ENCODE results near the gene MMP12. TPM values are rescaled to one million over a fixed set of nuclear protein-coding genes. Genes with fewer than 3 reads are reported as not detected.

Gene MMP12
- total RNA-seq, 4 donors from 2014 or later, result 0.40 to 0.53 TPM; not detected in 2

GRCh38 chr11:102846292-102846691 is 28.5 kb downstream of the MMP12 start:
- no peak for DNase-seq
- no peaks in the 10 kb centered on the region for H3K9me3 ChIP-seq
- H3K4me3 ChIP-seq, result no peak overlapping the region
- TF ChIP-seq CTCF (IDR thresholded peaks at IDR 0.05), result no peak
- no peak for TF ChIP-seq POLR2A (IDR thresholded peaks at IDR 0.05)
- no peaks in the 10 kb centered on the region for H3K36me3 ChIP-seq
- peaks cover 0 to 10% (median 0%) of the 10 kb centered on the region in 4 donors for H3K4me1 ChIP-seq
- no peak overlapping the region for H3K27ac ChIP-seq
- no peaks in the 10 kb centered on the region for H3K27me3 ChIP-seq

GRCh38 chr11:102843489-102843888 is 31.3 kb downstream of the MMP12 start, which contains the start of gene MMP3:
TSS of gene MMP3 (minus strand) at chr11:102843609. CDS start at chr11:102843546, 63 bp downstream.
- TF ChIP-seq POLR2A (IDR thresholded peaks at IDR 0.05) (no peak), CTCF (IDR thresholded peaks at IDR 0.05) (no peak)
- no peak within 1 kb of the TSS for H3K27ac ChIP-seq
- H3K36me3 ChIP-seq, result no peaks in the 10 kb centered on the region
- no peaks in the 10 kb centered on the region for H3K27me3 ChIP-seq
- no peak within 1 kb of the TSS for H3K4me3 ChIP-seq
- no peak for DNase-seq
- H3K9me3 ChIP-seq, result no peaks in the 10 kb centered on the region
- H3K4me1 ChIP-seq, result no peaks in the 10 kb centered on the region

- no peak for TF ChIP-seq CTCF (IDR thresholded peaks at IDR 0.05)
- DNase-seq, result no peak
- H3K27ac ChIP-seq, result no peak overlapping the region
- no peaks in the 10 kb centered on the region for H3K4me1 ChIP-seq
- no peaks in the 10 kb centered on the region for H3K9me3 ChIP-seq
- H3K36me3 ChIP-seq, result no peaks in the 10 kb centered on the region
- no peaks in the 10 kb centered on the region for H3K27me3 ChIP-seq
- no peak overlapping the region for H3K4me3 ChIP-seq
Observed at GRCh38 chr11:102842930-102843329, 31.9 kb downstream of the MMP12 start.

- TF ChIP-seq POLR2A (IDR thresholded peaks at IDR 0.05) (no peak), CTCF (IDR thresholded peaks at IDR 0.05) (no peak)
Observed at GRCh38 chr11:102840018-102840417, 34.8 kb downstream of the MMP12 start.

GRCh38 chr11:102837646-102838045 is 37.1 kb downstream of the MMP12 start:
- no peaks in the 10 kb centered on the region for H3K9me3 ChIP-seq
- no peak for DNase-seq
- H3K36me3 ChIP-seq, result no peaks in the 10 kb centered on the region
- no peak overlapping the region for H3K27ac ChIP-seq
- no peak overlapping the region for H3K4me3 ChIP-seq
- no peaks in the 10 kb centered on the region for H3K27me3 ChIP-seq
- peaks cover 0 to 6% (median 0%) of the 10 kb centered on the region in 4 donors for H3K4me1 ChIP-seq
- no peak for TF ChIP-seq CTCF (IDR thresholded peaks at IDR 0.05)

More at GRCh38 chr11:102840018-102840417, 34.8 kb downstream of the MMP12 start:
- no peak overlapping the region for H3K27ac ChIP-seq
- no peaks in the 10 kb centered on the region for H3K36me3 ChIP-seq
- H3K4me1 ChIP-seq, result peaks cover 0 to 6% (median 0%) of the 10 kb centered on the region in 4 donors
- H3K9me3 ChIP-seq, result no peaks in the 10 kb centered on the region
- H3K27me3 ChIP-seq, result no peaks in the 10 kb centered on the region
- H3K4me3 ChIP-seq, result no peak overlapping the region
- DNase-seq, result no peak

- no peak for DNase-seq
- H3K9me3 ChIP-seq, result no peaks in the 10 kb centered on the region
- no peaks in the 10 kb centered on the region for H3K27me3 ChIP-seq
- peaks cover 0 to 6% (median 0%) of the 10 kb centered on the region in 4 donors for H3K4me1 ChIP-seq
- TF ChIP-seq CTCF (IDR thresholded peaks at IDR 0.05) (no peak), POLR2A (IDR thresholded peaks at IDR 0.05) (no peak)
- no peak overlapping the region for H3K4me3 ChIP-seq
- H3K27ac ChIP-seq, result no peak overlapping the region
- H3K36me3 ChIP-seq, result no peaks in the 10 kb centered on the region
Observed at GRCh38 chr11:102837156-102837555, 37.6 kb downstream of the MMP12 start.

Data from Peyer's patch (tissue), 4 donors.